ENCODE measurements around the gene UPK1A.

The UPK1A gene

GRCh38 chr19:35692010-35692409 lies 25.7 kb downstream of the UPK1A start:
- no peak for DNase-seq
- H3K14ac ChIP-seq (ENCODE audit: low read length): no peak overlapping the region
- no peak overlapping the region for H2AK5ac ChIP-seq (ENCODE audit: low read length)
- H3K4me3 ChIP-seq (ENCODE audit: low read depth, low read length): no peak overlapping the region
- no peak overlapping the region for H3K18ac ChIP-seq (ENCODE audit: low read length)
- no peaks in the 10 kb centered on the region for H3K79me1 ChIP-seq (ENCODE audit: low read length)
- peaks cover 4 to 5% of the 10 kb centered on the region in 2 experiments for H3K4me1 ChIP-seq (ENCODE audit: control insufficient read depth in 1 of 2, insufficient read depth in 2 of 2, low read length in 2 of 2)
- H2BK12ac ChIP-seq (ENCODE audit: low read length): no peak overlapping the region
- H3K4me2 ChIP-seq (ENCODE audit: low read length): no peak overlapping the region
- H3K4ac ChIP-seq (ENCODE audit: low read depth, low read length): no peak overlapping the region
- no peak overlapping the region for H2BK120ac ChIP-seq (ENCODE audit: insufficient read depth, low read length, poor library complexity)
- no peaks in the 10 kb centered on the region for H3K79me2 ChIP-seq (ENCODE audit: control insufficient read depth, insufficient read depth, low read length, poor library complexity)
- no peak overlapping the region for H2BK5ac ChIP-seq (ENCODE audit: low read depth, low read length, poor library complexity)
- H4K12ac ChIP-seq (ENCODE audit: low read depth, low read length): no peak overlapping the region
- no peak overlapping the region for H4K91ac ChIP-seq (ENCODE audit: low read depth, low read length)
- no peaks in the 10 kb centered on the region for H3K36me3 ChIP-seq (ENCODE audit: control insufficient read depth in 1 of 2, insufficient read depth in 2 of 2, low read length in 2 of 2)
- H2AFZ ChIP-seq (ENCODE audit: insufficient read depth, low read length, poor library complexity): no peak overlapping the region
- H3K9me3 ChIP-seq (ENCODE audit: insufficient read depth, low read depth, low read length): no peaks in the 10 kb centered on the region
- no peak overlapping the region for H3K23ac ChIP-seq (ENCODE audit: low read length)
- no peak overlapping the region for H3K9ac ChIP-seq (ENCODE audit: low read length)
- H4K8ac ChIP-seq (ENCODE audit: low read depth, low read length): no peak overlapping the region
- no CpG with 5 or more reads among the region's 11 CpGs for WGBS (ENCODE audit: extremely low coverage, insufficient coverage, insufficient read length)
- H3K27ac ChIP-seq (ENCODE audit: low read depth, low read length): no peak overlapping the region
- no peaks in the 10 kb centered on the region for H3K27me3 ChIP-seq (ENCODE audit: insufficient read depth, low read length)

GRCh38 chr19:35693422-35693821 lies 27.1 kb downstream of the UPK1A start:
- no peak overlapping the region for H4K91ac ChIP-seq (ENCODE audit: low read depth, low read length)
- no peak for DNase-seq
- H2BK120ac ChIP-seq (ENCODE audit: insufficient read depth, low read length, poor library complexity): no peak overlapping the region
- no peak overlapping the region for H3K18ac ChIP-seq (ENCODE audit: low read length)
- H3K27me3 ChIP-seq (ENCODE audit: insufficient read depth, low read length): no peaks in the 10 kb centered on the region
- no peaks in the 10 kb centered on the region for H3K9me3 ChIP-seq (ENCODE audit: insufficient read depth, low read depth, low read length)
- no peak overlapping the region for H4K12ac ChIP-seq (ENCODE audit: low read depth, low read length)
- H3K4me2 ChIP-seq (ENCODE audit: low read length): no peak overlapping the region
- no peak overlapping the region for H3K9ac ChIP-seq (ENCODE audit: low read length)
- H3K4me3 ChIP-seq (ENCODE audit: low read depth, low read length): no peak overlapping the region
- no peak overlapping the region for H3K23ac ChIP-seq (ENCODE audit: low read length)
- no CpG with 5 or more reads among the region's 8 CpGs for WGBS (ENCODE audit: extremely low coverage, insufficient coverage, insufficient read length)
- H2AK5ac ChIP-seq (ENCODE audit: low read length): no peak overlapping the region
- H2BK5ac ChIP-seq (ENCODE audit: low read depth, low read length, poor library complexity): no peak overlapping the region
- peaks cover 4 to 5% of the 10 kb centered on the region in 2 experiments for H3K4me1 ChIP-seq (ENCODE audit: control insufficient read depth in 1 of 2, insufficient read depth in 2 of 2, low read length in 2 of 2)
- no peaks in the 10 kb centered on the region for H3K36me3 ChIP-seq (ENCODE audit: control insufficient read depth in 1 of 2, insufficient read depth in 2 of 2, low read length in 2 of 2)
- H3K4ac ChIP-seq (ENCODE audit: low read depth, low read length): no peak overlapping the region
- no peak overlapping the region for H3K27ac ChIP-seq (ENCODE audit: low read depth, low read length)
- no peak overlapping the region for H3K14ac ChIP-seq (ENCODE audit: low read length)
- no peak overlapping the region for H4K8ac ChIP-seq (ENCODE audit: low read depth, low read length)
- no peaks in the 10 kb centered on the region for H3K79me2 ChIP-seq (ENCODE audit: control insufficient read depth, insufficient read depth, low read length, poor library complexity)
- H3K79me1 ChIP-seq (ENCODE audit: low read length): no peaks in the 10 kb centered on the region
- no peak overlapping the region for H2BK12ac ChIP-seq (ENCODE audit: low read length)
- no peak overlapping the region for H2AFZ ChIP-seq (ENCODE audit: insufficient read depth, low read length, poor library complexity)

DNA sequence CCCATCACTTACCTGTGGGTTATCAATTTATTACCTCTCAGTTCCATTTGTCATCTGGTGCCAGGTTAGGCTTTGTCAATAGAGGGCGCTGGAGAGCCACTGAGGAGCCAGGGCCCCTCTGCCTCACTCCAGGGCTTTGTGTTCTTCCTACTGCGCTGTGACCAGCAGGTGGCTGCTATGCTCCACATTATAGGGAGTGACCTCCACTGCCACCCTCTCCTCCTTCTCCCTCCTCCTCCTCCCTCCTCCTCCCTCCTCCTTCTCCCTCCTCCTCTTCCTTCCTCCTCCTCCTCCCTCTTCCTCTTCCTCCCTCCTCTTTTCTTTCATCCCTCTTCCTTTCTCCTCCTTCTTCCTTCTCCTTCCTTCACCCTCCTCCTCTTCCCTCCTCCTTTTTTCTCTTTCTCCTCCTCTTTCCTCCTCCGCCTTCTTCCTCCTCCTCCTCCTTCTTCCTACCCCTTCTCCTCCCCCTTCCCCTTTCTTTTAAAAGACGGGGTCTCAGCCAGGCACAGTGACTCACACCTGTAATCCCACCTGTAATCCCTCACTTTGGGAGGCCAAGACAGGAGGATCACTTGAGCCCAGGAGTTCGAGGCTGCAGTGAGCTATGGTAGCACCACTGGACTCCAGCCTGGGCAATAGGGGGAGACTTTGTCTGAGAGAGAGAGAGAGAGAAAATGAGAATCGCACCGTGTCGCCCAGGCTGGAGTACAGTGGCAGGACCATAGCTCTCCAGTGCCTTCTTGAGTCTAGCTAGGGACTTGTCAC lies 27.7 kb downstream of the UPK1A start:
- H2BK12ac ChIP-seq (ENCODE audit: low read length): no peak overlapping the region

GRCh38 chr19:35695895-35696422 lies 29.6 kb downstream of the UPK1A start:
- Histone ChIP-seq H3K79me2 (ENCODE audit: control insufficient read depth, insufficient read depth, low read length, poor library complexity) (no peaks in the 10 kb centered on the region), H4K12ac (ENCODE audit: low read depth, low read length) (no peak overlapping the region), H3K4ac (ENCODE audit: low read depth, low read length) (no peak overlapping the region), H2BK120ac (ENCODE audit: insufficient read depth, low read length, poor library complexity) (no peak overlapping the region), H3K9me3 (ENCODE audit: insufficient read depth, low read depth, low read length) (no peaks in the 10 kb centered on the region), H4K91ac (ENCODE audit: low read depth, low read length) (no peak overlapping the region), H4K8ac (ENCODE audit: low read depth, low read length) (no peak overlapping the region), H3K4me3 (ENCODE audit: low read depth, low read length) (no peak overlapping the region), H3K79me1 (ENCODE audit: low read length) (no peaks in the 10 kb centered on the region), H3K4me2 (ENCODE audit: low read length) (no peak overlapping the region), H2BK12ac (ENCODE audit: low read length) (no peak overlapping the region), H3K23ac (ENCODE audit: low read length) (no peak overlapping the region), H3K27ac (ENCODE audit: low read depth, low read length) (no peak overlapping the region), H3K9ac (ENCODE audit: low read length) (no peak overlapping the region), H2BK5ac (ENCODE audit: low read depth, low read length, poor library complexity) (no peak overlapping the region), H3K18ac (ENCODE audit: low read length) (no peak overlapping the region), H3K36me3 (ENCODE audit: control insufficient read depth in 1 of 2, insufficient read depth in 2 of 2, low read length in 2 of 2) (no peaks in the 10 kb centered on the region), H3K14ac (ENCODE audit: low read length) (no peak overlapping the region), H2AFZ (ENCODE audit: insufficient read depth, low read length, poor library complexity) (no peak overlapping the region), H2AK5ac (ENCODE audit: low read length) (no peak overlapping the region), H3K27me3 (ENCODE audit: insufficient read depth, low read length) (no peaks in the 10 kb centered on the region), H3K4me1 (ENCODE audit: control insufficient read depth in 1 of 2, insufficient read depth in 2 of 2, low read length in 2 of 2) (peaks cover 4 to 5% of the 10 kb centered on the region in 2 experiments)
- no CpG with 5 or more reads among the region's 2 CpGs for WGBS (ENCODE audit: extremely low coverage, insufficient coverage, insufficient read length)
- no peak for DNase-seq

More for the DNA sequence above, 27.7 kb downstream of the UPK1A start:
- no peak overlapping the region for H3K27ac ChIP-seq (ENCODE audit: low read depth, low read length)
- H2AFZ ChIP-seq (ENCODE audit: insufficient read depth, low read length, poor library complexity): no peak overlapping the region
- H3K23ac ChIP-seq (ENCODE audit: low read length): no peak overlapping the region
- no peak overlapping the region for H2AK5ac ChIP-seq (ENCODE audit: low read length)
- no peaks in the 10 kb centered on the region for H3K79me2 ChIP-seq (ENCODE audit: control insufficient read depth, insufficient read depth, low read length, poor library complexity)
- no peak overlapping the region for H4K12ac ChIP-seq (ENCODE audit: low read depth, low read length)
- H3K79me1 ChIP-seq (ENCODE audit: low read length): no peaks in the 10 kb centered on the region
- no peak overlapping the region for H2BK5ac ChIP-seq (ENCODE audit: low read depth, low read length, poor library complexity)
- no peaks in the 10 kb centered on the region for H3K27me3 ChIP-seq (ENCODE audit: insufficient read depth, low read length)
- peaks cover 4 to 5% of the 10 kb centered on the region in 2 experiments for H3K4me1 ChIP-seq (ENCODE audit: control insufficient read depth in 1 of 2, insufficient read depth in 2 of 2, low read length in 2 of 2)
- H3K14ac ChIP-seq (ENCODE audit: low read length): no peak overlapping the region
- no peak overlapping the region for H3K4me2 ChIP-seq (ENCODE audit: low read length)
- H2BK120ac ChIP-seq (ENCODE audit: insufficient read depth, low read length, poor library complexity): no peak overlapping the region
- no peak overlapping the region for H3K9ac ChIP-seq (ENCODE audit: low read length)
- H3K18ac ChIP-seq (ENCODE audit: low read length): no peak overlapping the region
- H3K4ac ChIP-seq (ENCODE audit: low read depth, low read length): no peak overlapping the region
- H3K4me3 ChIP-seq (ENCODE audit: low read depth, low read length): no peak overlapping the region
- H4K91ac ChIP-seq (ENCODE audit: low read depth, low read length): no peak overlapping the region
- DNase-seq: peak; percentile 91 to 95
- H3K9me3 ChIP-seq (ENCODE audit: insufficient read depth, low read depth, low read length): no peaks in the 10 kb centered on the region
- H3K36me3 ChIP-seq (ENCODE audit: control insufficient read depth in 1 of 2, insufficient read depth in 2 of 2, low read length in 2 of 2): no peaks in the 10 kb centered on the region
- no CpG with 5 or more reads among the region's 8 CpGs for WGBS (ENCODE audit: extremely low coverage, insufficient coverage, insufficient read length)
- no peak overlapping the region for H4K8ac ChIP-seq (ENCODE audit: low read depth, low read length)

Data from trophoblast cell (in vitro differentiated cells and primary cell).